H1 (cell line): ENCODE results near the gene OSBPL6.

Source experiments
- BACH1 ChIP-seq: IDR thresholded peaks from 2 replicates; pipeline ENCODE4 v1.6.1; 2012; ENCODE audit warnings: low read length, improper control_type of control experiment
- EGR1 ChIP-seq: IDR thresholded peaks from 2 replicates; pipeline ENCODE4 v1.6.1; 2011; ENCODE audit warnings: low read depth, low read length, borderline replicate concordance
- EZH2 ChIP-seq: fragments of 200-600 bp; sonication (generic); IDR thresholded peaks from 2 replicates; pipeline ENCODE4 v1.7.1; 2012; ENCODE audit warnings: low read depth, mild to moderate bottlenecking, moderate library complexity, low read length, inconsistent platforms; ENCODE audit not compliant: severe bottlenecking
- MAFK ChIP-seq: IDR thresholded peaks from 2 replicates; pipeline ENCODE4 v1.6.1; 2012; ENCODE audit warnings: low read depth, mild to moderate bottlenecking, improper control_type of control experiment, low read length
- POLR2A ChIP-seq, 2 experiments: IDR thresholded peaks; 1 replicate in 1 of 2; 2 replicates in 1 of 2; pipeline ENCODE4 v1.6.1; 2011; ENCODE audit warnings: low read depth in 2 of 2, low read length in 2 of 2, mild to moderate bottlenecking in 2 of 2; ENCODE audit errors: control extremely low read depth in 1 of 2
- RAD21 ChIP-seq, 2 experiments: IDR thresholded peaks in 1 of 2; conservative IDR thresholded peaks in 1 of 2; 2 replicates each; pipeline ENCODE4 v1.6.1; 2011; ENCODE audit warnings: low read depth in 2 of 2, low read length in 2 of 2, improper control_type of control experiment in 1 of 2, inconsistent platforms in 1 of 2, mild to moderate bottlenecking in 1 of 2, moderate library complexity in 1 of 2
- SIN3A ChIP-seq, 2 experiments: IDR thresholded peaks in 1 of 2; conservative IDR thresholded peaks in 1 of 2; 2 replicates each; pipeline ENCODE4 v1.6.1; 2011 to 2012; ENCODE audit warnings: low read length in 2 of 2, improper control_type of control experiment in 1 of 2, low read depth in 1 of 2, mild to moderate bottlenecking in 1 of 2
- TF ChIP-seq, protein P1 (sequence below), 3 experiments: IDR thresholded peaks; 1 replicate in 2 of 3; 2 replicates in 1 of 3; pipeline versions ENCODE4 v1.5.1 to v1.6.1; 2011; ENCODE audit warnings: low read length in 3 of 3, mild to moderate bottlenecking in 3 of 3, inconsistent platforms in 2 of 3, low read depth in 1 of 3, moderate library complexity in 1 of 3; ENCODE audit not compliant: insufficient read depth in 1 of 3; ENCODE audit errors: control extremely low read depth in 1 of 3
- TF ChIP-seq, protein P2 (sequence below): IDR thresholded peaks from 2 replicates; pipeline ENCODE4 v1.6.1; 2012; ENCODE audit warnings: inconsistent platforms

GRCh38 chr2:178404368-178404767, 210.1 kb downstream of the OSBPL6 start:
- no peak for TF ChIP-seq MAFK
- TF ChIP-seq POLR2A (IDR thresholded peaks at IDR 0.05; ENCODE audit: control extremely low read depth in 1 of 2, low read depth in 2 of 2, low read length in 2 of 2) = no peak
- TF ChIP-seq, protein P1, sequence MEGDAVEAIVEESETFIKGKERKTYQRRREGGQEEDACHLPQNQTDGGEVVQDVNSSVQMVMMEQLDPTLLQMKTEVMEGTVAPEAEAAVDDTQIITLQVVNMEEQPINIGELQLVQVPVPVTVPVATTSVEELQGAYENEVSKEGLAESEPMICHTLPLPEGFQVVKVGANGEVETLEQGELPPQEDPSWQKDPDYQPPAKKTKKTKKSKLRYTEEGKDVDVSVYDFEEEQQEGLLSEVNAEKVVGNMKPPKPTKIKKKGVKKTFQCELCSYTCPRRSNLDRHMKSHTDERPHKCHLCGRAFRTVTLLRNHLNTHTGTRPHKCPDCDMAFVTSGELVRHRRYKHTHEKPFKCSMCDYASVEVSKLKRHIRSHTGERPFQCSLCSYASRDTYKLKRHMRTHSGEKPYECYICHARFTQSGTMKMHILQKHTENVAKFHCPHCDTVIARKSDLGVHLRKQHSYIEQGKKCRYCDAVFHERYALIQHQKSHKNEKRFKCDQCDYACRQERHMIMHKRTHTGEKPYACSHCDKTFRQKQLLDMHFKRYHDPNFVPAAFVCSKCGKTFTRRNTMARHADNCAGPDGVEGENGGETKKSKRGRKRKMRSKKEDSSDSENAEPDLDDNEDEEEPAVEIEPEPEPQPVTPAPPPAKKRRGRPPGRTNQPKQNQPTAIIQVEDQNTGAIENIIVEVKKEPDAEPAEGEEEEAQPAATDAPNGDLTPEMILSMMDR (IDR thresholded peaks at IDR 0.05; ENCODE audit: control extremely low read depth in 1 of 3, insufficient read depth in 1 of 3, low read depth in 1 of 3, low read length in 3 of 3) = no peak
- TF ChIP-seq SIN3A (conservative IDR thresholded peaks at IDR 0.05 in 1 of 2, IDR thresholded peaks at IDR 0.05 in 1 of 2; ENCODE audit: low read depth in 1 of 2, low read length in 2 of 2) = no peak
- TF ChIP-seq RAD21 (IDR thresholded peaks at IDR 0.05 in 1 of 2, conservative IDR thresholded peaks at IDR 0.05 in 1 of 2; ENCODE audit: low read depth in 2 of 2, low read length in 2 of 2) = no peak
- no peak for TF ChIP-seq EGR1
- TF ChIP-seq EZH2 = no peak
- TF ChIP-seq, protein P2, sequence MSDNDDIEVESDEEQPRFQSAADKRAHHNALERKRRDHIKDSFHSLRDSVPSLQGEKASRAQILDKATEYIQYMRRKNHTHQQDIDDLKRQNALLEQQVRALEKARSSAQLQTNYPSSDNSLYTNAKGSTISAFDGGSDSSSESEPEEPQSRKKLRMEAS = no peak
- no peak for TF ChIP-seq BACH1
